Vagina (tissue), 2 donors: ENCODE results near the gene NDFIP2.

Source experiments
- CTCF ChIP-seq, 3 experiments: fragments of 450-650 bp in 2 of 3; fragments of 200-600 bp in 1 of 3; sonication (generic) in 1 of 3; IDR thresholded peaks; one replicate each; pipeline ENCODE4 v1.5.1; 2017 to 2019; ENCODE audit warnings: antibody characterized with exemption in 3 of 3, mild to moderate bottlenecking in 2 of 3, moderate library complexity in 2 of 3
- POLR2AphosphoS5 ChIP-seq, 2 donors: sonication (generic); formaldehyde crosslinking; IDR thresholded peaks; one replicate each; pipeline ENCODE4 v1.9.0; 2017; ENCODE audit warnings: antibody characterized with exemption in 2 of 2, mild to moderate bottlenecking in 2 of 2, low read depth in 1 of 2; ENCODE audit not compliant: insufficient read depth in 1 of 2

GRCh38 chr13:79582896-79583295 is 101.9 kb downstream of the NDFIP2 start:
- TF ChIP-seq CTCF (IDR thresholded peaks at IDR 0.05) (no peak), POLR2AphosphoS5 (IDR thresholded peaks at IDR 0.05; ENCODE audit: insufficient read depth in 1 of 2, low read depth in 1 of 2) (no peak)
